ENCODE results near the gene IQUB.
"Not testable (repeated sequence)": the region's sequence is repeated elsewhere in the genome, so short reads cannot be mapped to it uniquely, and the experiment has no call there.

- TF ChIP-seq CTCF (IDR thresholded peaks at IDR 0.05; ENCODE audit: insufficient read depth, low read length, poor library complexity, severe bottlenecking); EZH2phosphoT487 (conservative IDR thresholded peaks at IDR 0.05; ENCODE audit: low read length): not testable (repeated sequence)
These were observed 6.6 kb downstream of the IQUB start for GRCh38 chr7:123527712-123528225.

All from SU-DHL-6 (cell line).